ENCODE results near the gene PLEKHH2. TPM values are rescaled to one million over a fixed set of nuclear protein-coding genes. Genes with fewer than 3 reads are reported as not detected.

PLEKHH2 gene
- total and polyA plus RNA-seq, 2 experiments from 2014 or later: 5.4 to 6.7 TPM

GRCh38 chr2:43729491-43730174, 92.6 kb downstream of the PLEKHH2 start (continued):
- no peak for TF ChIP-seq ZNF462 (CRISPR knock-in tag; IDR thresholded peaks at IDR 0.05)
- TF ChIP-seq EZH2phosphoT487 (IDR thresholded peaks at IDR 0.05; ENCODE audit: unreplicated experiment): no peak
- no peak for TF ChIP-seq ZNF331 (CRISPR knock-in tag; IDR thresholded peaks at IDR 0.05; ENCODE audit: low read depth)
- TF ChIP-seq POLR2AphosphoS5 (IDR thresholded peaks at IDR 0.05; ENCODE audit: low read depth): no peak
- TF ChIP-seq ZNF114 (CRISPR knock-in tag; IDR thresholded peaks at IDR 0.05): no peak

DNA sequence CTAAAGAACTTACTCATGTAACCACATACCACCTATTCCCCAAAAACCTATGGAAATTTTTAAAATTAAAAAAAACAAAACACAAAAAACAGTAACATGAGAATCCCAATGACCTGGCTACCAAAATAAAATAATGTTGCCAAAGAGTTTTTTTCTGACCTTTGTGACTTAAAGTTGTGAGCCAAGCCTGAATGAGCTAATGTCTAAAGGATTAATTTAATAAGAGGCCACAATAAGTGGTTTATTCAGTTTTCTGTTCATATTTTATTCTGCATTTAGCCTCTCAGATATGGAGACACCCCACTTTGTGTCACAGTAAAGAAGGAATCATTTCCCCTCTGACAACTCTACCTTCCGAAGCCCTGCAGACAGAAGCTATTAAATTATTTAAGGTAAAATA, 94.2 kb downstream of the PLEKHH2 start:
- no peaks in the 10 kb centered on the region for H3F3A ChIP-seq (replicated peaks; ENCODE audit: low read depth)
- no peak for TF ChIP-seq REST (IDR thresholded peaks at IDR 0.05; ENCODE audit: unreplicated experiment)
- ATAC-seq (no peak), DNase-seq (ENCODE audit: low spot score) (no peak)
- Mint-ChIP-seq H3K36me3 (ENCODE audit: low read depth) (no peaks in the 10 kb centered on the region), H3K27ac (no peak overlapping the region), H3K9me3 (no peaks in the 10 kb centered on the region), H3K27me3 (ENCODE audit: insufficient read depth, low read depth, poor library complexity) (peaks cover 2% of the 10 kb centered on the region), H3K4me3 (no peak overlapping the region), H3K4me1 (peaks cover 12% of the 10 kb centered on the region; the same call in 2 of the 3 replicates)
- H3K4me2 ChIP-seq: no peak overlapping the region
- H3K9me2 ChIP-seq (ENCODE audit: insufficient read depth): no peaks in the 10 kb centered on the region
- H3K4me1 ChIP-seq (ENCODE audit: insufficient read depth): peaks cover 25% of the 10 kb centered on the region
- H2AFZ ChIP-seq: no peak overlapping the region
- H3K79me2 ChIP-seq (replicated peaks; ENCODE audit: insufficient read depth): no peaks in the 10 kb centered on the region
- H3K27ac ChIP-seq (ENCODE audit: low read depth): no peak overlapping the region
- no peaks in the 10 kb centered on the region for H3K27me3 ChIP-seq (ENCODE audit: insufficient read depth)
- no peaks in the 10 kb centered on the region for H3K36me3 ChIP-seq (ENCODE audit: insufficient read depth)
- H4K20me1 ChIP-seq (replicated peaks; ENCODE audit: insufficient read depth): no peaks in the 10 kb centered on the region
- no peak overlapping the region for H3K4me3 ChIP-seq
